GM18870 (cell line): ENCODE data around the gene MADCAM1.

Experiments
- ATAC-seq: cut with Tn5 transposase; IDR thresholded peaks from one replicate; pipeline ENCODE4 v1.9.1; 2021; ENCODE audit warnings: moderate library complexity; ENCODE audit not compliant: unreplicated experiment

MADCAM1 gene

GRCh38 chr19:531009-531752 is 34.9 kb downstream of the MADCAM1 start:
- ATAC-seq: peak; percentile 40

- ATAC-seq: peak; percentile 9
Measured at GRCh38 chr19:531753-532560, 35.7 kb downstream of the MADCAM1 start, which contains the start of gene CDC34. Gene CDC34, plus strand, starts transcription at chr19:531760. Its CDS starts 172 bp downstream, at chr19:531932.

- ATAC-seq: no peak
Measured at GRCh38 chr19:532561-533363, 36.5 kb downstream of the MADCAM1 start.

- ATAC-seq: no peak
Measured at GRCh38 chr19:533364-534058, 37.2 kb downstream of the MADCAM1 start.

GRCh38 chr19:534088-534487 is 37.8 kb downstream of the MADCAM1 start:
- ATAC-seq: no peak

- ATAC-seq: no peak
Measured at GRCh38 chr19:535017-535835, 38.9 kb downstream of the MADCAM1 start.

GRCh38 chr19:536031-536880 is 40.0 kb downstream of the MADCAM1 start:
- no peak for ATAC-seq

GRCh38 chr19:536881-537404 is 40.7 kb downstream of the MADCAM1 start:
- no peak for ATAC-seq

- ATAC-seq: no peak
Measured at GRCh38 chr19:538641-539428, 42.5 kb downstream of the MADCAM1 start.

- ATAC-seq: no peak
Measured at GRCh38 chr19:539429-540030, 43.2 kb downstream of the MADCAM1 start.

GRCh38 chr19:540867-541637 is 44.8 kb downstream of the MADCAM1 start:
- no peak for ATAC-seq

- no peak for ATAC-seq
Measured at GRCh38 chr19:541699-542098, 45.4 kb downstream of the MADCAM1 start.

GRCh38 chr19:542173-542866 is 46.0 kb downstream of the MADCAM1 start:
- ATAC-seq: no peak

- no peak for ATAC-seq
Measured at GRCh38 chr19:543910-544608, 47.8 kb downstream of the MADCAM1 start, which contains the start of gene GZMM. Gene GZMM, plus strand, starts transcription at chr19:544053. Its CDS starts 19 bp downstream, at chr19:544072.

- ATAC-seq: no peak
Measured at GRCh38 chr19:547117-547516, 50.8 kb downstream of the MADCAM1 start.
